NCI-H1436 treated with DMSO at 0.1 percent for 48 hours (cell line): ENCODE data around the gene RPL4.

Source experiments
- DNase-seq: peaks from one replicate; lab custom pipeline; 2025; lab: John Stamatoyannopoulos, UW

Gene RPL4

GRCh38 chr15:66456211-66456610 lies 48.4 kb downstream of the RPL4 start:
- DNase-seq = no peak

- DNase-seq = no peak
Measured at GRCh38 chr15:66454143-66454542, 50.5 kb downstream of the RPL4 start.

GRCh38 chr15:66452971-66453580 lies 51.6 kb downstream of the RPL4 start:
- DNase-seq = no peak

GRCh38 chr15:66452420-66452819 lies 52.2 kb downstream of the RPL4 start:
- no peak for DNase-seq
